ENCODE results near the gene CP.

DNA sequence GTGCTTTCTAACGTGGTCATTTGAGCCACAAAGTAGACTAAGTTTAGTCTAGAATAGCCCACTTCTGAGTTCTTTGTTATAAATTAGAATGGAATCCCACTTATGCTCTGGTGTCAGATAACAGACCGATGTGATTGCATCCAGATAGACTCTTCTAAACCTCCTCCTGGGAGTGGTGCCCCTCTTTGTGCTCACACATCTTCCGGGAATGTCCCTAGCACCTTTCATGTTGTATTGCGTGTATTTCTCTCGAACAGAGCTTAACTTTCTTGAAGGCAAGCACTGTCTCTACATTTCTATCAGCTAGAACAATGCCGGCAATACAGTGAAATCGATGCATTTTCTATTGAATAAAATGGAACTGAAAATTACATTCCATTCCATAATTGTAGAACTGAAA, 23.0 kb downstream of the CP start:
- TF ChIP-seq GATA3 (IDR thresholded peaks at IDR 0.05; ENCODE audit: low read depth, low read length) (no peak), GATA2 (IDR thresholded peaks at IDR 0.05; ENCODE audit: low read depth, low read length) (no peak)
